GM12878 (cell line): Measurements from ENCODE around the gene GPR158.

ENCODE experiments used
- ATF3 ChIP-seq: IDR thresholded peaks from 2 replicates; pipeline ENCODE4 v1.6.1; 2011; ENCODE audit warnings: low read depth, mild to moderate bottlenecking, low read length, moderate library complexity, borderline replicate concordance; ENCODE audit errors: extremely low read depth
- BMI1 ChIP-seq: fragments of 450-650 bp; IDR thresholded peaks from 2 replicates; pipeline ENCODE4 v1.6.1; 2016; ENCODE audit warnings: mild to moderate bottlenecking, moderate library complexity, borderline replicate concordance
- CBX5 ChIP-seq: sonication (generic); IDR thresholded peaks from 2 replicates; pipeline ENCODE4 v1.6.1; 2016; ENCODE audit warnings: low read depth, moderate library complexity, mild to moderate bottlenecking, inconsistent platforms
- CTCF ChIP-seq, 3 experiments: IDR thresholded peaks in 2 of 3; conservative IDR thresholded peaks in 1 of 3; 2 replicates each; pipeline ENCODE4 v1.5.1; 2011; ENCODE audit warnings: low read depth in 3 of 3, low read length in 3 of 3, mild to moderate bottlenecking in 3 of 3, control low read depth in 2 of 3, moderate library complexity in 2 of 3, inconsistent platforms in 1 of 3, mixed read lengths in 1 of 3; ENCODE audit not compliant: control insufficient read depth in 2 of 3, insufficient read depth in 1 of 3; ENCODE audit errors: extremely low read depth in 1 of 3
- EZH2 ChIP-seq: IDR thresholded peaks from 2 replicates; pipeline ENCODE4 v1.6.1; 2012; ENCODE audit warnings: low read depth, mild to moderate bottlenecking, control low read depth, inconsistent platforms, low read length, borderline replicate concordance; ENCODE audit not compliant: control insufficient read depth
- YY1 ChIP-seq: IDR thresholded peaks from 2 replicates; pipeline ENCODE4 v1.6.1; 2011; ENCODE audit warnings: low read depth, mild to moderate bottlenecking, low read length
- ZNF274 ChIP-seq: IDR thresholded peaks from one replicate; pipeline ENCODE4 v1.8.0; 2011; ENCODE audit not compliant: insufficient read length, insufficient read depth

GRCh38 chr10:25451401-25451800 lies 276.6 kb downstream of the GPR158 start:
- TF ChIP-seq ZNF274 (no peak), CTCF (IDR thresholded peaks at IDR 0.05 in 2 of 3, conservative IDR thresholded peaks at IDR 0.05 in 1 of 3; ENCODE audit: control insufficient read depth in 2 of 3, extremely low read depth in 1 of 3, insufficient read depth in 1 of 3, low read depth in 3 of 3, low read length in 3 of 3) (no peak), BMI1 (no peak), CBX5 (no peak), YY1 (no peak), EZH2 (no peak), ATF3 (no peak)
